HCT116 (cell line): ENCODE measurements around the gene GFI1.

ENCODE experiments used
- CTCF ChIP-seq, 3 experiments: fragments of 200-600 bp in 1 of 3; sonication (generic) in 1 of 3; IDR thresholded peaks in 2 of 3; conservative IDR thresholded peaks in 1 of 3; 2 replicates each; pipeline ENCODE4 v1.5.1; 2012 to 2017; ENCODE audit warnings: low read depth in 2 of 3, low read length in 2 of 3, antibody characterized with exemption in 1 of 3, borderline replicate concordance in 1 of 3, control low read depth in 1 of 3, mild to moderate bottlenecking in 1 of 3, mixed read lengths in 1 of 3, mixed run types in 1 of 3, moderate library complexity in 1 of 3; ENCODE audit not compliant: insufficient read depth in 1 of 3
- ELF1 ChIP-seq: IDR thresholded peaks from 2 replicates; pipeline ENCODE4 v1.6.1; 2012; ENCODE audit warnings: low read depth, borderline replicate concordance
- EZH2 ChIP-seq: fragments of 200-600 bp; sonication (generic); IDR thresholded peaks from 2 replicates; pipeline ENCODE4 v1.6.1; 2017; ENCODE audit warnings: antibody characterized with exemption, mixed run types
- EZH2phosphoT487 ChIP-seq: fragments of 200-600 bp; IDR thresholded peaks from 2 replicates; pipeline ENCODE4 v1.6.1; 2018; ENCODE audit warnings: antibody characterized with exemption, borderline replicate concordance
- JUND ChIP-seq: IDR thresholded peaks from 2 replicates; pipeline ENCODE4 v1.6.1; 2012
- POLR2A ChIP-seq: IDR thresholded peaks from 2 replicates; pipeline ENCODE4 v1.7.0; 2011; ENCODE audit warnings: borderline replicate concordance; ENCODE audit not compliant: insufficient read depth, insufficient read length; ENCODE audit errors: extremely low read depth
- POLR2AphosphoS5 ChIP-seq: IDR thresholded peaks from 2 replicates; pipeline ENCODE4 v1.6.1; 2011; ENCODE audit warnings: mild to moderate bottlenecking, low read depth, low read length, moderate library complexity
- RAD21 ChIP-seq: IDR thresholded peaks from 2 replicates; pipeline ENCODE4 v1.6.1; 2012; ENCODE audit warnings: low read depth, mild to moderate bottlenecking
- SIN3A ChIP-seq: IDR thresholded peaks from 2 replicates; pipeline ENCODE4 v1.6.1; 2012; ENCODE audit warnings: low read depth
- SP1 ChIP-seq: IDR thresholded peaks from 2 replicates; pipeline ENCODE4 v1.6.1; 2012; ENCODE audit warnings: low read depth
- ZBTB33 ChIP-seq: IDR thresholded peaks from 2 replicates; pipeline ENCODE4 v1.6.1; 2011; ENCODE audit warnings: mild to moderate bottlenecking, low read length, moderate library complexity; ENCODE audit not compliant: insufficient replicate concordance; ENCODE audit errors: extremely low read depth
- ZNF274 ChIP-seq: fragments of 200-500 bp; sonication (Bioruptor generic); IDR thresholded peaks from 2 replicates; pipeline ENCODE4 v1.6.1; 2014; ENCODE audit warnings: mild to moderate bottlenecking, low read depth, low read length, inconsistent platforms
- TF ChIP-seq, protein P1 (sequence below): IDR thresholded peaks from 2 replicates; pipeline ENCODE4 v1.6.1; 2012
- TF ChIP-seq, protein P2 (sequence below): IDR thresholded peaks from 2 replicates; pipeline ENCODE4 v1.6.1; 2012; ENCODE audit warnings: low read depth

- TF ChIP-seq, protein P1, sequence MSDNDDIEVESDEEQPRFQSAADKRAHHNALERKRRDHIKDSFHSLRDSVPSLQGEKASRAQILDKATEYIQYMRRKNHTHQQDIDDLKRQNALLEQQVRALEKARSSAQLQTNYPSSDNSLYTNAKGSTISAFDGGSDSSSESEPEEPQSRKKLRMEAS = no peak
- no peak for TF ChIP-seq CTCF (IDR thresholded peaks at IDR 0.05 in 2 of 3, conservative IDR thresholded peaks at IDR 0.05 in 1 of 3; ENCODE audit: borderline replicate concordance in 1 of 3, insufficient read depth in 1 of 3, low read depth in 2 of 3, low read length in 2 of 3)
- TF ChIP-seq, protein P2, sequence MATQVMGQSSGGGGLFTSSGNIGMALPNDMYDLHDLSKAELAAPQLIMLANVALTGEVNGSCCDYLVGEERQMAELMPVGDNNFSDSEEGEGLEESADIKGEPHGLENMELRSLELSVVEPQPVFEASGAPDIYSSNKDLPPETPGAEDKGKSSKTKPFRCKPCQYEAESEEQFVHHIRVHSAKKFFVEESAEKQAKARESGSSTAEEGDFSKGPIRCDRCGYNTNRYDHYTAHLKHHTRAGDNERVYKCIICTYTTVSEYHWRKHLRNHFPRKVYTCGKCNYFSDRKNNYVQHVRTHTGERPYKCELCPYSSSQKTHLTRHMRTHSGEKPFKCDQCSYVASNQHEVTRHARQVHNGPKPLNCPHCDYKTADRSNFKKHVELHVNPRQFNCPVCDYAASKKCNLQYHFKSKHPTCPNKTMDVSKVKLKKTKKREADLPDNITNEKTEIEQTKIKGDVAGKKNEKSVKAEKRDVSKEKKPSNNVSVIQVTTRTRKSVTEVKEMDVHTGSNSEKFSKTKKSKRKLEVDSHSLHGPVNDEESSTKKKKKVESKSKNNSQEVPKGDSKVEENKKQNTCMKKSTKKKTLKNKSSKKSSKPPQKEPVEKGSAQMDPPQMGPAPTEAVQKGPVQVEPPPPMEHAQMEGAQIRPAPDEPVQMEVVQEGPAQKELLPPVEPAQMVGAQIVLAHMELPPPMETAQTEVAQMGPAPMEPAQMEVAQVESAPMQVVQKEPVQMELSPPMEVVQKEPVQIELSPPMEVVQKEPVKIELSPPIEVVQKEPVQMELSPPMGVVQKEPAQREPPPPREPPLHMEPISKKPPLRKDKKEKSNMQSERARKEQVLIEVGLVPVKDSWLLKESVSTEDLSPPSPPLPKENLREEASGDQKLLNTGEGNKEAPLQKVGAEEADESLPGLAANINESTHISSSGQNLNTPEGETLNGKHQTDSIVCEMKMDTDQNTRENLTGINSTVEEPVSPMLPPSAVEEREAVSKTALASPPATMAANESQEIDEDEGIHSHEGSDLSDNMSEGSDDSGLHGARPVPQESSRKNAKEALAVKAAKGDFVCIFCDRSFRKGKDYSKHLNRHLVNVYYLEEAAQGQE = no peak
- TF ChIP-seq EZH2 = no peak
- TF ChIP-seq ZNF274 = no peak
- TF ChIP-seq POLR2AphosphoS5 = no peak
- no peak for TF ChIP-seq POLR2A
- no peak for TF ChIP-seq JUND
- no peak for TF ChIP-seq SIN3A
- no peak for TF ChIP-seq RAD21
- TF ChIP-seq SP1 = no peak
- TF ChIP-seq ZBTB33 = no peak
- no peak for TF ChIP-seq EZH2phosphoT487
- no peak for TF ChIP-seq ELF1
These were observed 3.8 kb downstream of the GFI1 start for GRCh38 chr1:92482665-92483609.
